HG02973 (cell line): Measurements from ENCODE around the gene ADAMTS17.

Source experiments
- ATAC-seq: cut with Tn5 transposase; IDR thresholded peaks from one replicate; pipeline ENCODE4 v1.9.1; 2021; ENCODE audit warnings: moderate library complexity; ENCODE audit not compliant: unreplicated experiment

ADAMTS17 gene

GRCh38 chr15:100229181-100230163 is 112.3 kb downstream of the ADAMTS17 start:
- no peak for ATAC-seq

GRCh38 chr15:100227781-100228180 is 114.0 kb downstream of the ADAMTS17 start:
- no peak for ATAC-seq

- no peak for ATAC-seq
Observed at GRCh38 chr15:100226107-100226506, 115.7 kb downstream of the ADAMTS17 start.

GRCh38 chr15:100224206-100225185 is 117.3 kb downstream of the ADAMTS17 start:
- ATAC-seq: no peak

GRCh38 chr15:100222349-100222715 is 119.4 kb downstream of the ADAMTS17 start:
- no peak for ATAC-seq

GRCh38 chr15:100221471-100222348 is 120.1 kb downstream of the ADAMTS17 start:
- ATAC-seq: no peak

- ATAC-seq: no peak
Observed at GRCh38 chr15:100220058-100220768, 121.6 kb downstream of the ADAMTS17 start.

GRCh38 chr15:100218434-100218833 is 123.3 kb downstream of the ADAMTS17 start:
- ATAC-seq: no peak

- no peak for ATAC-seq
Observed at GRCh38 chr15:100216182-100216581, 125.6 kb downstream of the ADAMTS17 start.

GRCh38 chr15:100215843-100216169 is 126.0 kb downstream of the ADAMTS17 start:
- ATAC-seq: no peak

GRCh38 chr15:100215031-100215842 is 126.5 kb downstream of the ADAMTS17 start:
- ATAC-seq: no peak

GRCh38 chr15:100211855-100212850 is 129.6 kb downstream of the ADAMTS17 start:
- no peak for ATAC-seq

- no peak for ATAC-seq
Observed at GRCh38 chr15:100210338-100210737, 131.4 kb downstream of the ADAMTS17 start.

- ATAC-seq: no peak
Observed at GRCh38 chr15:100208921-100209603, 132.7 kb downstream of the ADAMTS17 start.

GRCh38 chr15:100207053-100207452 is 134.7 kb downstream of the ADAMTS17 start:
- no peak for ATAC-seq

- ATAC-seq: no peak
Observed at GRCh38 chr15:100206643-100207042, 135.1 kb downstream of the ADAMTS17 start.

GRCh38 chr15:100205549-100206295 is 136.1 kb downstream of the ADAMTS17 start:
- ATAC-seq: no peak
